NCI-H524 treated with DMSO at 0.1 percent for 48 hours (cell line): ENCODE data around the gene IFT57.

ENCODE experiments used
- DNase-seq: peaks from one replicate; lab custom pipeline; 2025; lab: John Stamatoyannopoulos, UW

IFT57 gene

GRCh38 chr3:108218811-108219210 lies 3.4 kb downstream of the IFT57 start:
- no peak for DNase-seq

GRCh38 chr3:108215871-108216270 lies 6.4 kb downstream of the IFT57 start:
- no peak for DNase-seq

DNA sequence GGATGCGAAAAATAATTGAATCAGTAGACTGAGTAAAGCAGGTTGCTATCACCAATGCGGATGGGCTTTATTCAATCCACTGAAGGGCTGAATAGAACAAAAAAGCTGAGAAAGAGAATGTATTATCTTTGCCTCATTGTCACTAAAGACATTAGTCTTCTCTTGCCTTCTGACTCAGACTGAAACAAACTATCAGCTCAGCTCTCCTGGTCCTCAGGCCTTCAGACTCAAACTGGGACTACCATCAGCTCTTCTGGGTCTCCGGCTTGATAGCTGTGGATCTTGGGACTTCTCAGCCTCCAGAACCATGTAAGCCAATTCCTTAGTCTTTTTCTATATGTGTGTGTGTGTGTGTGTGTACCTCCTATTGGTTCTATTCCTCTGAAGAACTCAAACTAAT lies 12.6 kb downstream of the IFT57 start:
- no peak for DNase-seq

GRCh38 chr3:108208831-108209230 lies 13.4 kb downstream of the IFT57 start:
- no peak for DNase-seq

GRCh38 chr3:108202834-108203233 lies 19.4 kb downstream of the IFT57 start:
- no peak for DNase-seq

DNA sequence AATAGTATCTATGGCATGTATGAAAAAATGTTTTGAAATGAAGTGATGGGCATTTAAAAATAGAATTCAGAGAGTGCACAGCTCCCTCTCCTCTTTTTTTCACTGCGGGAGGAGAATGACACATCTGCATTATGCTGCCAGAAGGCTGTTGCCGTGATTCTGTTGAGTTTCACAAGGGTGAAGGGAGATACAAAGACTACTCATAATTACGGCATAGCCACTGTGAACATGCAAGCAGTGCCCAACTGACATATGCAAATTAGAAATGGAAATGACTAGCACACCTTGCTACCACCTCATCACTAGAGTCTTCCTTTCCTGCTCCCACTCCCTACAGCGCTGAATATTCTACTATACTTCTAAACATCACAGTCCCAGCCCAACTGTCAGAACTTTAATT lies 20.1 kb downstream of the IFT57 start:
- DNase-seq, result no peak

DNA sequence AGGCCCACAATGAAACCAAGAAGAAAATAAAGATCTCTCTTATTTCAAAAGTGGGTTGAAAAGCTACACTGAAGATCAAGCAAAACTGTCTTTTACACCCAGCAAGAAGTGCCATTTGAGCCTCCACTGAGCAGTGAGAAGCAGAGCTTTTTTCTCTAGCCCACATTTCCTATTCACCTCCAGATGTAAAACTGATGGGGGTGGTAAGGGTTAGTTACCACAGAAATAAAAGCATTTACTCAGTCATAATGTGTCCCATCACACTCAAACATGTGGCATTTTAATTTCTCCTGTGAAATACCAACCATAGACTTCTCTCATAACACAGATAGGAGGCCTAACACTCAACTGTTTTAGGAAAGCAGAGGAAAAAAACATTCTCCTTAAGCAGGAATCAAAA lies 21.0 kb downstream of the IFT57 start:
- DNase-seq, result no peak

- DNase-seq, result no peak
Observed at GRCh38 chr3:108200578-108200977, 21.6 kb downstream of the IFT57 start.

DNA sequence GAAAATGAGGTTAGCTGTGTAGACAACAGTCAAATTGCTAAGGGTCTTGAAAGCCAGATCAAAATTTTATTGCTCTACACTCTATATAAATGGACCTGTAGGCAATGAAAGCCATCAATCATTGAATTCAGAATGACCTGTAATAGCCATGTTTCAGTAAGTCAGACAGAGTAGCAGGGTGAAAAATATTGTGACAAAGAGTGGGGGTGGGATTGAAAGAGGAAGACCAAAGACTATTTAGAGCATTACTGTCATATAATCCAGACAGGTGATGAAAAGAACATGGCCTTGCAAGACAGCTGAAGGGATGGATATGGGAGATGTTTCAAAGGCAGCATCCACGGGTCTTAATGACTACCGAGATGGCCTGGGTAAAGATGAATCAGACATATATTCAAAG lies 22.2 kb downstream of the IFT57 start:
- DNase-seq, result no peak

DNA sequence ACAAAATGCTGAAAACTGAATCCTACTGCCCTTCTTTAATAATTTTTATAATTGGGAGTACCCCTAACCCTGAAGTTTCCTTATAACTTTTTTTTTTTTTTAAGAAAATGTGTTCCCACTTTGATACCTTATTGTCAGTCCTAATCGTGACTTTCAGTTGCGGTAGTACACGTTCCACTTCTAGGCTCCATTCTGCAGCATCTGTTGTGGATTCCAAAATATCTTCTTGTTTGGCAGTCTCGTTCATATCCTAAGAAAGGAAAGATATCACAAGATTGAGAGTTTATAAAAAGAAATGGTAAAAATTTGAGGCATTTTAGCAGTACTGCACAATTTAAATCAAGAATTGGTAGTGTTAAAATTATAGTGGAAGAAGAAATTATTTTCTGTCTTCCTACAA lies 30.8 kb downstream of the IFT57 start:
- no peak for DNase-seq

- DNase-seq, result no peak
Observed at GRCh38 chr3:108190346-108190745, 31.9 kb downstream of the IFT57 start.

GRCh38 chr3:108189440-108189839 lies 32.8 kb downstream of the IFT57 start:
- DNase-seq, result no peak

DNA sequence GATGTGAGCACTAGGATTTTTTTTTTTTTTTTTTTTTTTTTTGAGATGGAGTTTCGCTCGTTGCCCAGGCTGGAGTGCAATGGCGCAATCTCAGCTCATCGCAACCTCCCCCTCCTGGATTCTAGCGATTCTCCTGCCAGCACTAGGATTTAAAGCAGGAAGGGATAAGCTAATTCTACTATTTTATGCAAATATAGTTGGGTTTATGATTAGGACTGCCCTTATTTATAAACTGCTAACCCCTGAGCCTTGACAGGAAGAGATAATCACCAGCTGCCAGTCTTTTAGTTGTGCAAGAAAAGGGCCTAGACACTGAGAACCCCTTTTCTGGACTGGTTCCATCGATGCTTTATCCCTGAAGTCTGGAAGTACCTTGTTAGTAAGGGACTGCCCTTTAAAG lies 36.7 kb downstream of the IFT57 start:
- DNase-seq, result no peak

DNA sequence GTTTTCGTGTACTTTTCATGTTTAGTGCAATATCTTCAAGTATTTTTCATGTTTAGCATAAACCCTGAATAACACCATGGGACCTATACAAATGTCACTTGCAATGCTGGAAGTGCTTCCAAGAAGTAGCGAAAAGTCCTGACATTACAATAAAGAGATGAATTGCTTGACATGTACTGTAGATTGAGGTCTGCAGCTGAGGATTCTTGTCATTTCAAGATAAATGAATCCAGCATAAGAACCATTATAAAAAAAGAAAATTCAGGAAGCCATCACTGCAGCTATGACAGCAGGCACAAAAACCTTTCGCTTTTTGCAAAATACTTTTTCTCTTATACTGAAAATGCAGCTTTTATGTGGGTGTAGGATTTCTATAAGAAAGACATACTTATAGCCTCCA lies 37.4 kb downstream of the IFT57 start:
- DNase-seq, result no peak

GRCh38 chr3:108183971-108184370 lies 38.3 kb downstream of the IFT57 start:
- DNase-seq, result no peak

DNA sequence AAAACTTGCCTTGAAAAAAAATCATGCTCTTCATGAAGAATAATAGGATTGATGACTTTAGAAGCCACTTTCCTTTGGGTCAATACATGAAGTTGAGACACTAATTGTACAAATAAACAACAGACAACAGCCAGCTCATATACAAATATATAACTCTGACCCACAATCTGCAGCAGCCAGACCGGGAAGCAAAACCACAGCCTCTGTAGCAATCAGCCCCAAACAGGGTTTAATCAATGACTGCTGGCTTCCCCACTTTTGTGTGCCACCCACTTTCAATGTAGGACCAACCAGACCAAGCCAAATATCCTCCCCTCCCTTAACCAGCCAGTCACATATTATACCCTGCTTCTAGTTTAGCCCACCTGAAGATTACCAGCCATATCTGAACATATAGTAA lies 39.0 kb downstream of the IFT57 start:
- DNase-seq, result no peak

- DNase-seq, result no peak
Observed at GRCh38 chr3:108182339-108182738, 39.9 kb downstream of the IFT57 start.

DNA sequence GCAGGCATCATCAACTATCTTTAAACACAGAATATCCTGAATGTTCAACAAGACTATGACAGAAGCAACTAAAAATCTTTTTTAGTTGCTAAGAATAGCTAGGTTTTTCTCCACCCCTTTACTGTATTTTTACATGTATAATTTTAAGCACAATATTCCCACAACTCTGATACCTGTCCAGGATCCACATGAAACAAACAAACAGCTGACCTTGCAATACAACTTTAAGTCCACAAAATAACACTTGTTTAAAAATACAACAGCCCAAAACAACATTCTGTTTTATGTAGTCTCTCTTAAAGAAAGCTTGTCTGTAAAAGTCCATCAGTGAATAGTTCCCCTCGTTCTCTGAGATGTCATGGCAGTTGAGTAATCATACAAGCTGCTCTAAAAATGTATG lies 41.1 kb downstream of the IFT57 start:
- DNase-seq, result no peak

- DNase-seq, result no peak
Observed at GRCh38 chr3:108180194-108180593, 42.0 kb downstream of the IFT57 start.

DNA sequence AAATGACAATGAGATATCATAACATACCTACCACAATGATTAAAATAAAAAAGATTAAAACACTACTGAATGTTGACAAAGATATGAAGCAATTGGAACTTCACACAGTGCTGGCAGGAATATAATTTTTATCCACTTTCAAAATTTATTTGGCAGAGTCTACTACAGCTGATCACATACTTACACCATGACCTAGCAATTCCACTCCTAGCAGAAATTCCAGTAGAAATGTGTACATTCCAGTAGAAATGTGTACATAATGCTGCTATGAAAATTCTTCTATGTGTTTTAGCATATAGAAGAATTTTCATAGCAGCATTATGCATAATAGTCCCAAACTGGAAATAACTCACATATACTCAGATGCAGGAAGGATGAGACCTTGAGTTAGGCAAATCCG lies 43.5 kb downstream of the IFT57 start:
- no peak for DNase-seq

- no peak for DNase-seq
Observed at GRCh38 chr3:108177536-108177935, 44.7 kb downstream of the IFT57 start.

DNA sequence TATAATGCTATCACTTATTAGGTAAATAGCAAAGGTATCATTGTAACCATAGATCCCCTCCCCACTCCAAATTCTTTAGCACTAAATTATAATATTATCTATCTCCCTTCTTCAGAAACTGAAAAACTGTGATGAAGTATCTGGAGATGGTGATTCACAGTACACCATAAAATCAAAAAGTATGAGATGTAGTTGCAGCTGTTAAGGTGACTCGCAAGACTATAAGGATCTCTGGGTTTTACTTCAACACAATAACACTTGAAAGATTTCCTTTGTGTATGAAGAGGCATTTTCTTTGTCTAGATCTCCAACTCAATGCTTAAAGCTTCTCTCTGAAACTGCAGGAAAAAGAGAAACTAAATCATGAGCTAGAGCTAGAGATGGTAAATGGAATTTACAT lies 46.9 kb downstream of the IFT57 start:
- DNase-seq, result no peak

DNA sequence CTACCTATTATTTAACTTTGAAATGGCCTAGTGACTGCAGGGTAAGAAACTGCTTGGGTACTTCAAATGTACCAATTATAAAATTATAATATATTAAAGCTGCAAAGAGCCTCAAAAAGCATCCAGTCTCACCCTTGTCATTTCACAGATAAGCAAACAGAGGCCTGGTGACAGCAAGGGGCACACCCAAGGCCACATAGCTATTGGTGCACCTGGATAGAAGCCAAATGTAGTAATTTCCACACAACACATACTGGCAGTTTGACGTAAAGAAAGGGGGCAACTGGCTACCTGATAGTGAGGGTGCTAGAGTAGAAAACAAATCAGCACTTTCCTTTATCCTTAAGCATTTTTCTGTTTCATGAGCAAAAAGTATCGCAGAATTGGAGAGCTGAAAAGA lies 51.1 kb downstream of the IFT57 start:
- DNase-seq, result no peak

- no peak for DNase-seq
Observed at GRCh38 chr3:108164391-108164790, 57.8 kb downstream of the IFT57 start.

GRCh38 chr3:108159865-108160264 lies 62.4 kb downstream of the IFT57 start:
- DNase-seq, result no peak
